Suprapubic skin (tissue), 3 donors: Measurements from ENCODE around the gene AUTS2.

ENCODE experiments used
- EP300 ChIP-seq: sonication (generic); formaldehyde crosslinking; IDR thresholded peaks from one replicate; pipeline ENCODE4 v1.6.1; 2017; ENCODE audit warnings: antibody characterized with exemption
- POLR2A ChIP-seq, 2 donors: fragments of 450-650 bp; IDR thresholded peaks; one replicate each; pipeline ENCODE4 v1.6.1; 2017; ENCODE audit warnings: antibody characterized with exemption in 2 of 2, mild to moderate bottlenecking in 2 of 2, moderate library complexity in 2 of 2
- TF ChIP-seq, protein P1 (sequence below), 2 donors: fragments of 200-600 bp in 1 of 2; fragments of 450-650 bp in 1 of 2; sonication (generic) in 1 of 2; IDR thresholded peaks; one replicate each; pipeline ENCODE4 v1.5.1; 2016 to 2019; ENCODE audit warnings: antibody characterized with exemption in 2 of 2, mild to moderate bottlenecking in 1 of 2, moderate library complexity in 1 of 2

DNA sequence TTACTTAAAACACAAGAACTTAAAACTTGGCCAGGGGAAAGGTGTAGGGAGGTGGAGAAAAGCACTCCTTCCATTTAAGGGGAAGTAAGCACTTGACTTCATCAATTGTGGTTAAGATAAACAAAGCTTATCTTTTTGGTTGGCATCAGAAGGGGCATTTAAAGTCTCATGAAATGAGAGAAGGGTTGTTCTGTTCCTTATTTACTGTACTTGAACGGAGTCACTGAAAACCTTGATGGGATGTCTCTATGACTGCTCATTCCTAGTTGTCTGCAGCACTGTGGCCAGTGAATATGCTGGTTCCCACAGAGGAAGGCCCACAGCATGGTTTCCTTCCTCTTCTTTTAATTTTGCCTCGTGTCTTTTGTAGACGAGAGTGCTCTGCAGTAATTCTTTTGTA is 229.3 kb downstream of the AUTS2 start:
- TF ChIP-seq, protein P1, sequence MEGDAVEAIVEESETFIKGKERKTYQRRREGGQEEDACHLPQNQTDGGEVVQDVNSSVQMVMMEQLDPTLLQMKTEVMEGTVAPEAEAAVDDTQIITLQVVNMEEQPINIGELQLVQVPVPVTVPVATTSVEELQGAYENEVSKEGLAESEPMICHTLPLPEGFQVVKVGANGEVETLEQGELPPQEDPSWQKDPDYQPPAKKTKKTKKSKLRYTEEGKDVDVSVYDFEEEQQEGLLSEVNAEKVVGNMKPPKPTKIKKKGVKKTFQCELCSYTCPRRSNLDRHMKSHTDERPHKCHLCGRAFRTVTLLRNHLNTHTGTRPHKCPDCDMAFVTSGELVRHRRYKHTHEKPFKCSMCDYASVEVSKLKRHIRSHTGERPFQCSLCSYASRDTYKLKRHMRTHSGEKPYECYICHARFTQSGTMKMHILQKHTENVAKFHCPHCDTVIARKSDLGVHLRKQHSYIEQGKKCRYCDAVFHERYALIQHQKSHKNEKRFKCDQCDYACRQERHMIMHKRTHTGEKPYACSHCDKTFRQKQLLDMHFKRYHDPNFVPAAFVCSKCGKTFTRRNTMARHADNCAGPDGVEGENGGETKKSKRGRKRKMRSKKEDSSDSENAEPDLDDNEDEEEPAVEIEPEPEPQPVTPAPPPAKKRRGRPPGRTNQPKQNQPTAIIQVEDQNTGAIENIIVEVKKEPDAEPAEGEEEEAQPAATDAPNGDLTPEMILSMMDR (IDR thresholded peaks at IDR 0.05) = no peak
- TF ChIP-seq EP300 (no peak), POLR2A (IDR thresholded peaks at IDR 0.05) (no peak)
